CD4-positive, alpha-beta T cell treated with Interleukin-10 for 1 hour (primary cell): ENCODE measurements around the gene ZNF653.
"Not testable (repeated sequence)": the region's sequence is repeated elsewhere in the genome, so short reads cannot be mapped to it uniquely, and the experiment has no call there.

Source experiments
- DNase-seq: peaks from one replicate; pipeline ENCODE4 v3.0.0-alpha.2; 2020

The ZNF653 gene

GRCh38 chr19:11480715-11481533, 24.7 kb downstream of the ZNF653 start, which contains the start of gene ELAVL3:
Gene ELAVL3 (minus strand): TSS chr19:11481046. CDS start chr19:11480608, 438 bp downstream.
- DNase-seq = peak; percentile 5

- DNase-seq = no peak
These were observed 25.5 kb downstream of the ZNF653 start for GRCh38 chr19:11479898-11480714.

GRCh38 chr19:11479090-11479897, 26.3 kb downstream of the ZNF653 start:
- peak; percentile 15 for DNase-seq

GRCh38 chr19:11478167-11479089, 27.2 kb downstream of the ZNF653 start:
- DNase-seq = no peak

- DNase-seq = no peak
These were observed 29.8 kb downstream of the ZNF653 start for GRCh38 chr19:11475861-11476260.

- DNase-seq = not testable (repeated sequence)
These were observed 30.3 kb downstream of the ZNF653 start for GRCh38 chr19:11475343-11475742.

GRCh38 chr19:11473725-11474124, 31.9 kb downstream of the ZNF653 start:
- DNase-seq = no peak

GRCh38 chr19:11468266-11468845, 37.3 kb downstream of the ZNF653 start:
- not testable (repeated sequence) for DNase-seq

GRCh38 chr19:11465600-11465999, 40.0 kb downstream of the ZNF653 start:
- no peak for DNase-seq

- DNase-seq = no peak
These were observed 41.0 kb downstream of the ZNF653 start for GRCh38 chr19:11464333-11465265.

- no peak for DNase-seq
These were observed 42.2 kb downstream of the ZNF653 start for GRCh38 chr19:11463391-11463790.

- no peak for DNase-seq
These were observed 44.2 kb downstream of the ZNF653 start for GRCh38 chr19:11461453-11461852.

- DNase-seq = no peak
These were observed 45.4 kb downstream of the ZNF653 start for GRCh38 chr19:11460207-11460606.

GRCh38 chr19:11458912-11459311, 46.7 kb downstream of the ZNF653 start:
- not testable (repeated sequence) for DNase-seq

GRCh38 chr19:11458236-11458900, 47.3 kb downstream of the ZNF653 start:
- no peak for DNase-seq

- DNase-seq = no peak
These were observed 47.8 kb downstream of the ZNF653 start for GRCh38 chr19:11457831-11458230.

- no peak for DNase-seq
These were observed 48.5 kb downstream of the ZNF653 start for GRCh38 chr19:11457115-11457514.

GRCh38 chr19:11456659-11457058, 49.0 kb downstream of the ZNF653 start:
- no peak for DNase-seq

- not testable (repeated sequence) for DNase-seq
These were observed 50.4 kb downstream of the ZNF653 start for GRCh38 chr19:11455233-11455554.
